ENCODE measurements around the gene KLHL35. TPM values are rescaled to one million over a fixed set of nuclear protein-coding genes. Genes with fewer than 3 reads are reported as not detected.

KLHL35 gene
- total RNA-seq, 1 experiment from 2014 or later: 8.4 TPM

GRCh38 chr11:75481223-75481921, 48.4 kb upstream of the KLHL35 start:
- BruUV-seq (replicated peaks): no TSS peak
- H3K27me3 ChIP-seq (ENCODE audit: low read length): no peaks in the 10 kb centered on the region
- no peaks in the 10 kb centered on the region for H3K4me1 ChIP-seq (ENCODE audit: insufficient read depth, low read length)
- DNase-seq (no peak), ATAC-seq (no peak)
- H3K9ac ChIP-seq (ENCODE audit: low read length): no peak overlapping the region
- no peak overlapping the region for H3K4me2 ChIP-seq (ENCODE audit: low read length)
- no peaks in the 10 kb centered on the region for H3F3A ChIP-seq (ENCODE audit: low read length, unreplicated experiment)
- no peaks in the 10 kb centered on the region for H3K9me2 ChIP-seq (replicated peaks; ENCODE audit: low read length)
- H2AFZ ChIP-seq (ENCODE audit: low read length): no peak overlapping the region
- H3K4me3 ChIP-seq (ENCODE audit: low read length): no peak overlapping the region
- ChIA-PET POLR2A (ENCODE audit: unreplicated experiment) (no interaction called here), CTCF (no interaction called here)
- H3K9me3 ChIP-seq (ENCODE audit: low read length): no peaks in the 10 kb centered on the region
- no peaks in the 10 kb centered on the region for H3K79me2 ChIP-seq (ENCODE audit: low read length)
- no peak for TF ChIP-seq EZH2 (IDR thresholded peaks at IDR 0.05; ENCODE audit: low read length, unreplicated experiment)
- no peak for TF ChIP-seq EZH2phosphoT487 (IDR thresholded peaks at IDR 0.05; ENCODE audit: borderline replicate concordance, low read length)
- TF ChIP-seq CTCF (conservative IDR thresholded peaks at IDR 0.05; ENCODE audit: low read depth, low read length): no peak
- intact Hi-C loops (cut with micrococcal nuclease): no loop called here
- no peaks in the 10 kb centered on the region for H4K20me1 ChIP-seq (ENCODE audit: low read length)
- H3K27ac ChIP-seq (ENCODE audit: low read length): no peak overlapping the region
- H3K36me3 ChIP-seq (ENCODE audit: low read depth, low read length): no peaks in the 10 kb centered on the region

DNA sequence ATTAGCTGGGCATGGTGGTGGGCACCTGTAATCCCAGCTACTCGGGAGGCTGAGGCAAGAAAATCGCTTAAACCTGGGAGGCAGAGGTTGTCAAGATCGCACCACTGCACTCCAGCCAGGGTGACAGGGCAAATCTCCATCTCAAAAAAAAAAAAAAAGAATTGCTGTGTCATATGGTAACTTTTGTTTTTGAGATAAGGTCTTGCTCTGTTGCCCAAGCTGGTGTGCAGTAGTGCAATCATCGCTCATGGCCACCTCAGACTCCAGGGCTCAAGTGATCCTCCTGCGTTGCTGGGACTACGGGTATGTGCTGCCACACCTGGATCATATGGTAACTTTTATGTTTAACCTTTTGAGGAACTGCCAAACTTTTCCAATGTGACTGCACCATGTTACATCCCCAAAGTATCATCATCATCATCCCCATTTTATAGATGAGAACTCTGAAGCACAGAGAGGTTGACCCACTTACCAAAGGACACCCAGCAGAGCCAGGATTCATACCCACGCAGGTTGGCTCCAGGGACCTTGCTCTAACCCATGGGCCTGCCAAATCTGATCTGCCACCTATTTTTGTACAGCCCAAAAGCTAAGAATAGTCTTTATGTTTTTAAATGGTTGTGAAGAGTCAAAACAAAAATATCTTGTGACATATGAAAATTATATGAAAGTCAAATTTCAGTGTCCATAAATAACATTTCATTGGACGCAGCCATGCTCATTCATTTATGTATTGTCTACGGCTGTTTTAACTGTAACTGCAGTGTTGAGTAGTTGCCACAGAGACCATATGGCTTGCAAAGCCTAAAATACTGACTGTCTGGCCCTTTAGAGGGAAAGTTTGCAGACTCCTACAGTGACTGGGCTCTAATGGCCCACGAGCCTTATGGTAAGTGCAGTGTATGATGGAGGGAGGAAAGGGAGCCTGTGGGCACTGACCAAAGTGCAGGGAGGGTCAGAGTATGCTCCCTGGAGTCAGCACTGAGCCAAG, 47.5 kb upstream of the KLHL35 start:
- H3K4me1 ChIP-seq (ENCODE audit: insufficient read depth, low read length): peaks cover 5% of the 10 kb centered on the region; the same call in 1 of the 2 replicates
- H3K27me3 ChIP-seq (ENCODE audit: low read length): no peaks in the 10 kb centered on the region
- H3K27ac ChIP-seq (ENCODE audit: low read length): no peak overlapping the region
- no TSS peak for BruUV-seq (replicated peaks)
- no peaks in the 10 kb centered on the region for H3K9me3 ChIP-seq (ENCODE audit: low read length)
- H3K4me3 ChIP-seq (ENCODE audit: low read length): no peak overlapping the region
- no peak overlapping the region for H3K4me2 ChIP-seq (ENCODE audit: low read length)
- CTCF ChIA-PET: no interaction called here
- H3F3A ChIP-seq (ENCODE audit: low read length, unreplicated experiment): no peaks in the 10 kb centered on the region
- no peak overlapping the region for H3K9ac ChIP-seq (ENCODE audit: low read length)
- intact Hi-C loops (cut with micrococcal nuclease): no loop called here
- no peaks in the 10 kb centered on the region for H3K9me2 ChIP-seq (replicated peaks; ENCODE audit: low read length)
- no peaks in the 10 kb centered on the region for H4K20me1 ChIP-seq (ENCODE audit: low read length)
- DNase-seq: no peak
- ATAC-seq: no peak
- TF ChIP-seq EZH2 (IDR thresholded peaks at IDR 0.05; ENCODE audit: low read length, unreplicated experiment) (no peak), EZH2phosphoT487 (IDR thresholded peaks at IDR 0.05; ENCODE audit: borderline replicate concordance, low read length) (no peak), CTCF (conservative IDR thresholded peaks at IDR 0.05; ENCODE audit: low read depth, low read length) (no peak)
- H3K36me3 ChIP-seq (ENCODE audit: low read depth, low read length): no peaks in the 10 kb centered on the region
- H3K79me2 ChIP-seq (ENCODE audit: low read length): no peaks in the 10 kb centered on the region
- POLR2A ChIA-PET (ENCODE audit: unreplicated experiment): no interaction called here
- no peak overlapping the region for H2AFZ ChIP-seq (ENCODE audit: low read length)
